ENCODE data around the gene RNF114.

Gene RNF114

DNA sequence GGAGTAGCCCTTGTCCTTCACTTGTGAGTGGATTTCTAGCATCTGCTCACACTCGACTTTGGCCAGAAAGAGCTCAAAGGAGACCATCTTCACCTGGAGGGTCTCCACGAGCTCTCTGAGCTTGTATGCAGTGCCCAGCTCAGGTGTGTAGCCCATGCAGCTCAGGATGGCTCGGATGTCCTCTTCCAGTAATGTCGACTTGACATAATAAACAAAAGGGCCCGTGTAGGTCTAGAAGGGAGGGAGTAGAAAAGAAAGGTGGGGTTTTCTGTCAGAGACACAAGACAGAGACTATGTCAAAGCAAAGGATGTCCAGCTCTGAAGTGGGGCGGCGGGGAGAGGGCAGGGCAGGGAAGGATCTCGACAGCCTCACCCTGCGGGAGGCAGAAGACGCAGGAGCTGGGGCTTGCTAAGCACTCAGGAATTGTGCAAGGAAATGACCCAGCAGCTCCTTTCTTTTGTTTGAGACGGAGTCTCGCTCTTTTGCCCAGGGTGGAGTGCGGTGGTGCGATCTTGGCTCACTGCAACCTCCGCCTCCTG, 29.5 kb upstream of the RNF114 start:
- TF ChIP-seq, protein P1, sequence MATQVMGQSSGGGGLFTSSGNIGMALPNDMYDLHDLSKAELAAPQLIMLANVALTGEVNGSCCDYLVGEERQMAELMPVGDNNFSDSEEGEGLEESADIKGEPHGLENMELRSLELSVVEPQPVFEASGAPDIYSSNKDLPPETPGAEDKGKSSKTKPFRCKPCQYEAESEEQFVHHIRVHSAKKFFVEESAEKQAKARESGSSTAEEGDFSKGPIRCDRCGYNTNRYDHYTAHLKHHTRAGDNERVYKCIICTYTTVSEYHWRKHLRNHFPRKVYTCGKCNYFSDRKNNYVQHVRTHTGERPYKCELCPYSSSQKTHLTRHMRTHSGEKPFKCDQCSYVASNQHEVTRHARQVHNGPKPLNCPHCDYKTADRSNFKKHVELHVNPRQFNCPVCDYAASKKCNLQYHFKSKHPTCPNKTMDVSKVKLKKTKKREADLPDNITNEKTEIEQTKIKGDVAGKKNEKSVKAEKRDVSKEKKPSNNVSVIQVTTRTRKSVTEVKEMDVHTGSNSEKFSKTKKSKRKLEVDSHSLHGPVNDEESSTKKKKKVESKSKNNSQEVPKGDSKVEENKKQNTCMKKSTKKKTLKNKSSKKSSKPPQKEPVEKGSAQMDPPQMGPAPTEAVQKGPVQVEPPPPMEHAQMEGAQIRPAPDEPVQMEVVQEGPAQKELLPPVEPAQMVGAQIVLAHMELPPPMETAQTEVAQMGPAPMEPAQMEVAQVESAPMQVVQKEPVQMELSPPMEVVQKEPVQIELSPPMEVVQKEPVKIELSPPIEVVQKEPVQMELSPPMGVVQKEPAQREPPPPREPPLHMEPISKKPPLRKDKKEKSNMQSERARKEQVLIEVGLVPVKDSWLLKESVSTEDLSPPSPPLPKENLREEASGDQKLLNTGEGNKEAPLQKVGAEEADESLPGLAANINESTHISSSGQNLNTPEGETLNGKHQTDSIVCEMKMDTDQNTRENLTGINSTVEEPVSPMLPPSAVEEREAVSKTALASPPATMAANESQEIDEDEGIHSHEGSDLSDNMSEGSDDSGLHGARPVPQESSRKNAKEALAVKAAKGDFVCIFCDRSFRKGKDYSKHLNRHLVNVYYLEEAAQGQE (IDR thresholded peaks at IDR 0.05; ENCODE audit: insufficient read depth in 1 of 2, low read depth in 2 of 2, low read length in 2 of 2) = no peak
- TF ChIP-seq FOXP2 (optimal IDR thresholded peaks at IDR 0.05; ENCODE audit: borderline replicate concordance, extremely low read depth, extremely low read length, insufficient read depth) (no peak), POLR2AphosphoS5 (IDR thresholded peaks at IDR 0.05; ENCODE audit: low read depth, low read length) (no peak), TAF1 (IDR thresholded peaks at IDR 0.05; ENCODE audit: borderline replicate concordance, insufficient read depth, low read length) (no peak), SIN3A (IDR thresholded peaks at IDR 0.05; ENCODE audit: borderline replicate concordance, insufficient read depth, low read length) (no peak)

DNA sequence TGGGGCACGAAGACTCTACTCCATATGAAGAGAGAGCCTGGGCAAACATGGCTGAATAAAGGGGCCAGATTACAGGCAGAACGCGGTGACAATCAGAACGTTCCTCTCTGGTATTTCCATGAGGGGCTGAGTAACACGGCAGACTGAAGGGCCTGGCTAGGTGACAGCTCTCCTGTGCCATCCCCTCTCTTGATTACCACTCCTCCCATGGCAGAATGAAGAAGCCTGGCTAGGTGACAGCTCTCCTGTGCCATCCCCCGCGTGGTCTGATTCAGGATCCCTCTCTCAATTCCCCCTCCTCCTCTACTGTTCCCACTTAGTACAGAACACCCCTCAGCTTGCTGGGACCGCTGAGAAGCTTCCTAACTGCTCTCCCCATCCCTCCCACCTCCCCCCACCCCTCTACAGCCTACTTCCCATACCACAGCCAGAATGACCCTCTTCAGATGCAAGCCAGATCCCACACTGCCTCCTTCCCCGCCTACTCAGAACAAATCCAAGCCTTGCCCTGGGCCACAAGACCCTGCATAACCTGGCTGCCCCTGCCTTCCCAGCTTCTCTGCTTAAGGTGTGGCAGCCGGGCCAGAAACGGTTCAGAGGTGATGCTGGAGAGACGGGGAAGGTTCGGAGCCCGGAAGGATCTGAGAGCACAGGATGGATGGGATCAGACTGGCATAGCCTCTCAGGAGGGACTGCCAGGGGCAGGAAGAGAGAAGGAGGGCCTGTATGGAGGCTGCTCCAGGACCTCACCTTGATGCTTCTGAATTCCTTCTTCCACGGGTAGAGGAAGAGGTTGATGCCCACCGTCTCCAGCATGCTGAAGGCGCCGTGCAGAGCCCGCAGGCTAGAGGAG, 28.6 kb upstream of the RNF114 start:
- TF ChIP-seq POLR2AphosphoS5 (IDR thresholded peaks at IDR 0.05; ENCODE audit: low read depth, low read length) (no peak), FOXP2 (optimal IDR thresholded peaks at IDR 0.05; ENCODE audit: borderline replicate concordance, extremely low read depth, extremely low read length, insufficient read depth) (no peak), TAF1 (IDR thresholded peaks at IDR 0.05; ENCODE audit: borderline replicate concordance, insufficient read depth, low read length) (no peak), SIN3A (IDR thresholded peaks at IDR 0.05; ENCODE audit: borderline replicate concordance, insufficient read depth, low read length) (no peak)
- TF ChIP-seq, protein P1 (IDR thresholded peaks at IDR 0.05; ENCODE audit: insufficient read depth in 1 of 2, low read depth in 2 of 2, low read length in 2 of 2) = no peak

DNA sequence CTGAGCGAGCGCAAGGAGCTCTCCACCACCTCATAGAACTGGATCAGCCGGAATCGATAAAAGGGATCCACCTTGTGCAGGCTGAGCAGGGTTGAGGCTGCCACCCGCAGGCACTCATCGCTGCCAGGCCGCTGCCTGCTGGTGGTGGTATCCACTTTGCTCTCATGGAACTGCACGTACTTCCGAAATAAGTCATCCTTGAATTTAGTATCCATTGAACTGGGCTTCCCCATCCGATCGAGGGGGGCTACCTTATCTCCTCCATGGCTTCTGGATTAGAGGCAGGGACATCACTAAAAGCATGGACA, 28.0 kb upstream of the RNF114 start:
- TF ChIP-seq SIN3A (IDR thresholded peaks at IDR 0.05; ENCODE audit: borderline replicate concordance, insufficient read depth, low read length) (no peak), FOXP2 (optimal IDR thresholded peaks at IDR 0.05; ENCODE audit: borderline replicate concordance, extremely low read depth, extremely low read length, insufficient read depth) (no peak), POLR2AphosphoS5 (IDR thresholded peaks at IDR 0.05; ENCODE audit: low read depth, low read length) (no peak), TAF1 (IDR thresholded peaks at IDR 0.05; ENCODE audit: borderline replicate concordance, insufficient read depth, low read length) (no peak)

DNA sequence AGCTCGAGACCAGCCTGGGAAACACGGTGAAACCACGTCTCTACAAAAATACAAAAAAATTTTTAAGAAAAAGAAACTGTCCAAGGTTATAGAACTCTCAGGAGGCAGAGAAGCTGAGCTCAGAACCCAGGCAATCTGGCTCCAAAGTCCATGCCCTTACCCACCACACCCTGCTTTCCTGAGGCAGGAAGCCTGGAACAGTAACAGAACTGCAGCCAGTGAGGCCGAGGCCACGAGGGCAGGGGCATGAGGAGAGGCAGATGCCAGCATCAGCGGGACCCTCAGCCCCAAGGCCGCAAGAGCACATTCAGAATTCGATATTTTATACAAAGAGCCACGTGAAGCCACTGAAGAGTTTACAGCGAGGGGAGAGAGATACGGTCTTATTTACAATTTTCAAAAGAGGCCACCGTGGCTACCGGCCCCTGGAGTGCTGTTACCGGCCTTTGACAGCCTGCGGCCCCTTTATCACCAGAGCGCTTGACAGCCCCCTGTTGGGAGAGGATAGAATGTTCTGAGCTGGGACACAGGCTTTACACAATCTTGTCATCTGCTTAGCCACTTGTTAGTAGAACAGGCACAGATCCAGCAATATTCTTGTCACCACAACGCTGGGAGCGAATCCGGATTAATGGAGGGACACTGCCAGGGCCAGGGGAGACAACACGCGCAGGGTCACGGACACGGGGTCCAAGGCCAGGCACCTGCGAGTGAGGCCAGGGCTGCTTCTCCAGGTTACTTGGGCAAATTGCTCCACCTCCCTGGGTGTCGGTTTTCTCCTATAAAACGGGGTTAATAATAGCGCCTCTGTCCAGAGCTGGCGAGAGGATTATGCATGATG, 26.5 kb upstream of the RNF114 start:
- 0 out of 2 replicates have a peak, but pooled peaks have one; percentile 26 for TF ChIP-seq POLR2AphosphoS5 (IDR thresholded peaks at IDR 0.05; ENCODE audit: low read depth, low read length)
- no peak for TF ChIP-seq FOXP2 (optimal IDR thresholded peaks at IDR 0.05; ENCODE audit: borderline replicate concordance, extremely low read depth, extremely low read length, insufficient read depth)
- TF ChIP-seq SIN3A (IDR thresholded peaks at IDR 0.05; ENCODE audit: borderline replicate concordance, insufficient read depth, low read length) = no peak
- TF ChIP-seq, protein P1 (IDR thresholded peaks at IDR 0.05; ENCODE audit: insufficient read depth in 1 of 2, low read depth in 2 of 2, low read length in 2 of 2) = no peak
- TF ChIP-seq TAF1 (IDR thresholded peaks at IDR 0.05; ENCODE audit: borderline replicate concordance, insufficient read depth, low read length) = no peak

DNA sequence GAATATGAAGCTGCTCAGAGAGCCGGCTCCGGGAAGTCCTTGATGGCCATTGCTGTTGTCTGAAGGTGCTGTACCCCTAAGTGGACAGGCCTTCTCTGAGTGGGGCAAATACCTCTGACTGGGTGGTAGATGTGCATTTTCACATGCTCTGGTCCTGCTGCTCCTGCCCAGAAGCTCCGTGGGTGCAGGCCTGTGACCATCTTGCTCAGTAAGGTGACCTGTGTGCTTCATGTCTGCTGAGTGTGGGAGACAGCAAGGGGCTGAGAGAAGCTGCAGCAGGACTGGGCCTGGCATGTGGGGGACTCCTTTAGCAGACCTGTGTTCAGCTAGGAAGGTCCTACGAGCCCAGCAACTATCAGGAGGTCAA, 25.9 kb upstream of the RNF114 start:
- TF ChIP-seq, protein P1 (IDR thresholded peaks at IDR 0.05; ENCODE audit: insufficient read depth in 1 of 2, low read depth in 2 of 2, low read length in 2 of 2) = no peak
- no peak for TF ChIP-seq FOXP2 (optimal IDR thresholded peaks at IDR 0.05; ENCODE audit: borderline replicate concordance, extremely low read depth, extremely low read length, insufficient read depth)
- TF ChIP-seq TAF1 (IDR thresholded peaks at IDR 0.05; ENCODE audit: borderline replicate concordance, insufficient read depth, low read length) = no peak
- TF ChIP-seq POLR2AphosphoS5 (IDR thresholded peaks at IDR 0.05; ENCODE audit: low read depth, low read length) = no peak
- TF ChIP-seq SIN3A (IDR thresholded peaks at IDR 0.05; ENCODE audit: borderline replicate concordance, insufficient read depth, low read length) = no peak
